GM06990 (cell line): ENCODE measurements around the gene ZNF503.

ENCODE experiments used
- DNase-seq: peaks from one replicate; pipeline ENCODE4 v3.0.0-alpha.2; 2011; ENCODE audit not compliant: insufficient read length; ENCODE audit errors: extremely low read depth
- H3K27me3 ChIP-seq: replicated peaks from 2 replicates; pipeline ENCODE4 v1.6.0; 2011; ENCODE audit warnings: low read length; ENCODE audit not compliant: control insufficient read depth, insufficient read depth
- H3K36me3 ChIP-seq: 2 replicates; pipeline ENCODE4 v1.5.1; 2011; ENCODE audit warnings: low read length; ENCODE audit not compliant: control insufficient read depth, insufficient read depth
- H3K4me3 ChIP-seq: replicated peaks from 2 replicates; pipeline ENCODE4 v1.5.1; 2011; ENCODE audit warnings: low read depth, mild to moderate bottlenecking, control low read depth, low read length
- CTCF ChIP-seq: IDR thresholded peaks from 2 replicates; pipeline ENCODE4 v1.5.1; 2011; ENCODE audit warnings: low read length, control low read depth, mild to moderate bottlenecking, inconsistent platforms; ENCODE audit not compliant: insufficient read depth, poor library complexity, severe bottlenecking

ZNF503 gene

GRCh38 chr10:75390178-75390577 lies 11.4 kb downstream of the ZNF503 start:
- DNase-seq: no peak
- Histone ChIP-seq H3K4me3 (no peak overlapping the region), H3K27me3 (no peaks in the 10 kb centered on the region), H3K36me3 (no peaks in the 10 kb centered on the region)
- TF ChIP-seq CTCF: no peak

GRCh38 chr10:75388082-75388481 lies 13.5 kb downstream of the ZNF503 start:
- DNase-seq: no peak
- H3K36me3 ChIP-seq: no peaks in the 10 kb centered on the region
- H3K4me3 ChIP-seq: no peak overlapping the region
- no peak for TF ChIP-seq CTCF
- no peaks in the 10 kb centered on the region for H3K27me3 ChIP-seq

- no peak for DNase-seq
- Histone ChIP-seq H3K36me3 (no peaks in the 10 kb centered on the region), H3K4me3 (no peak overlapping the region), H3K27me3 (no peaks in the 10 kb centered on the region)
- TF ChIP-seq CTCF: no peak
Observed at GRCh38 chr10:75386128-75386527, 15.4 kb downstream of the ZNF503 start.

GRCh38 chr10:75379817-75380216 lies 21.7 kb downstream of the ZNF503 start:
- no peaks in the 10 kb centered on the region; the same call in 1 of the 2 replicates for H3K27me3 ChIP-seq
- no peak for DNase-seq
- H3K36me3 ChIP-seq: no peaks in the 10 kb centered on the region
- no peak overlapping the region for H3K4me3 ChIP-seq
- TF ChIP-seq CTCF: no peak

GRCh38 chr10:75379212-75379724 lies 22.3 kb downstream of the ZNF503 start:
- no peak for DNase-seq
- TF ChIP-seq CTCF: no peak
- H3K27me3 ChIP-seq: no peaks in the 10 kb centered on the region; the same call in 1 of the 2 replicates
- no peak overlapping the region for H3K4me3 ChIP-seq
- no peaks in the 10 kb centered on the region for H3K36me3 ChIP-seq

GRCh38 chr10:75378379-75378778 lies 23.2 kb downstream of the ZNF503 start:
- Histone ChIP-seq H3K27me3 (no peaks in the 10 kb centered on the region; the same call in 1 of the 2 replicates), H3K36me3 (no peaks in the 10 kb centered on the region), H3K4me3 (no peak overlapping the region)
- DNase-seq: no peak
- no peak for TF ChIP-seq CTCF
